Aorta (tissue), 5 donors: Measurements from ENCODE around the gene E2F4. TPM values are rescaled to one million over a fixed set of nuclear protein-coding genes. Genes with fewer than 3 reads are reported as not detected.

Experiments
- ATAC-seq: fragments of 200-7000 bp; cut with Tn5 transposase; one replicate; pipeline ENCODE4 v1.9.1; 2022; ENCODE audit warnings: moderate library complexity; ENCODE audit not compliant: low FRiP score
- DNase-seq, 2 donors: peaks; one replicate each; pipeline ENCODE4 v3.0.0-alpha.2; 2020
- H3K27ac ChIP-seq, 2 donors: one replicate each; pipeline ENCODE4 v1.5.1; 2013; ENCODE audit warnings: low read length in 2 of 2, mild to moderate bottlenecking in 2 of 2, moderate library complexity in 2 of 2, control low read depth in 1 of 2, inconsistent platforms in 1 of 2, low read depth in 1 of 2
- H3K27me3 ChIP-seq, 2 donors: one replicate each; pipeline ENCODE4 v1.6.1; 2013; ENCODE audit warnings: control low read depth in 1 of 2, low read length in 1 of 2, mild to moderate bottlenecking in 1 of 2, moderate library complexity in 1 of 2; ENCODE audit not compliant: insufficient read depth in 2 of 2, control insufficient read depth in 1 of 2
- H3K36me3 ChIP-seq, 2 donors: one replicate each; pipeline ENCODE4 v1.6.1; 2013; ENCODE audit warnings: control low read depth in 1 of 2, low read length in 1 of 2, mild to moderate bottlenecking in 1 of 2; ENCODE audit not compliant: insufficient read depth in 2 of 2, control insufficient read depth in 1 of 2
- H3K4me1 ChIP-seq, 2 donors: one replicate each; pipeline ENCODE4 v1.6.1; 2013; ENCODE audit warnings: low read length in 2 of 2, control low read depth in 1 of 2, mild to moderate bottlenecking in 1 of 2, moderate library complexity in 1 of 2; ENCODE audit not compliant: insufficient read depth in 2 of 2, control insufficient read depth in 1 of 2
- H3K4me3 ChIP-seq, 2 donors: one replicate each; pipeline ENCODE4 v1.5.1; 2013; ENCODE audit warnings: low read length in 2 of 2, control low read depth in 1 of 2, mild to moderate bottlenecking in 1 of 2
- H3K9me3 ChIP-seq: one replicate; pipeline ENCODE4 v1.6.1; 2013; ENCODE audit warnings: mild to moderate bottlenecking, low read length; ENCODE audit not compliant: control insufficient read depth
- WGBS, 2 donors: extraction: QIAGEN DNeasy Blood & Tissue Kit; methylation state at CpG; one replicate each; pipeline ENCODE4 v1.1.7; 2013; 5-methylcytosine and 5-hydroxymethylcytosine counted together
- intact Hi-C, 2 donors: fragments of 100-400 bp; cut with DNase I; formaldehyde crosslinking; loops; one replicate each; pipeline versions ENCODE4 v1.14.2 to v1.15.0; 2022
- polyA plus RNA-seq, 2 donors: library from polyadenylated mRNA; stranded (reverse); fragments of 200-250 nt; gene quantifications; one replicate each; pipeline ENCODE4 v1.2.3, GENCODE V29; 2013
- total RNA-seq, 2 donors: library from RNA; stranded (reverse); fragmentation: NEBNext Ultra II Directional; extraction: Animal tissue kit (Norgen Biotek cat#: 25700); gene quantifications; one replicate each; pipeline ENCODE4 v1.2.1, GENCODE V29; 2021
- donor health status: healthy with polysubstance abuse.
- donor health status: Bipolar disorder and iron deficiency.
- donor health status: DM: no; HTN: no; CAD: no.
- donor health status: DM: no; HTN: no; CAD: no.
- donor health status: DM: yes; HTN: yes; CAD: no.

Gene E2F4
- total and polyA plus RNA-seq, 4 donors: 27.9 to 58.1 (median 52.2) TPM

DNA sequence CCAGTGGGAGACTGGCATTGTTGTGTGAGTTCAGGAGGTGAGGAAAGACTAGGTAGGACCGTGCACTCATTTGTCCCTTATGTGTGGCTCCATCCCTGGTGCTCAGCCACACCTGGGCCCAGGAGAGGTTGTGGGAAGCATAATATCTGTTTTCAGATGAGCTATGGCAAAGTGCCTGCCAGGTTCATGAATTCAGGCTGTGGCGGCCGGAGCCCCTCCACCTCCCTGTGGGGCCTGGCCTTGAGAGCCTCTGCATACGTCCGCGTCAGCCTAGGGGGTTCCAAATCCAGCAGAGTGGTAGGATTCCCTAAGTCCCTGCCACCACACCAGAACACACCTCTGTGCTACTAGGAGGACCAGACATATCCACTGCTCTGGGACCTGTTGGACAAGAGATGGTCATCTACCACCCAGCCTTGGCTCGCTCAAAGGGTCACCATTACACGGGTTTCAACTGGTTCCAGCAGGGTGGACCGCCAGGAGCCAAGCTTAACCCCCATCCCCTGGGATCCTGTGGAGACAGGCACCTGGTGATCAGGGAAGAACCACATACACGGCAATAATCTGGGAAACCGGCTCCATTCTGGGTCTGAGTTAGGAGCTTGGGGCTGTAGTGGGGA, 43.2 kb upstream of the E2F4 start:
- no peaks in the 10 kb centered on the region for H3K4me1 ChIP-seq
- no peaks in the 10 kb centered on the region for H3K27me3 ChIP-seq
- no peak overlapping the region for H3K27ac ChIP-seq
- intact Hi-C loops: no loop called here
- DNase-seq (peak in 1 of 2 donors; percentile 61), ATAC-seq (no peak)
- WGBS, 2 donors: 82 to 83% methylated on average over 11 of the region's 11 CpGs
- no peak overlapping the region for H3K4me3 ChIP-seq
- H3K36me3 ChIP-seq: peaks cover 0 to 3% of the 10 kb centered on the region in 2 donors
- no peaks in the 10 kb centered on the region for H3K9me3 ChIP-seq

DNA sequence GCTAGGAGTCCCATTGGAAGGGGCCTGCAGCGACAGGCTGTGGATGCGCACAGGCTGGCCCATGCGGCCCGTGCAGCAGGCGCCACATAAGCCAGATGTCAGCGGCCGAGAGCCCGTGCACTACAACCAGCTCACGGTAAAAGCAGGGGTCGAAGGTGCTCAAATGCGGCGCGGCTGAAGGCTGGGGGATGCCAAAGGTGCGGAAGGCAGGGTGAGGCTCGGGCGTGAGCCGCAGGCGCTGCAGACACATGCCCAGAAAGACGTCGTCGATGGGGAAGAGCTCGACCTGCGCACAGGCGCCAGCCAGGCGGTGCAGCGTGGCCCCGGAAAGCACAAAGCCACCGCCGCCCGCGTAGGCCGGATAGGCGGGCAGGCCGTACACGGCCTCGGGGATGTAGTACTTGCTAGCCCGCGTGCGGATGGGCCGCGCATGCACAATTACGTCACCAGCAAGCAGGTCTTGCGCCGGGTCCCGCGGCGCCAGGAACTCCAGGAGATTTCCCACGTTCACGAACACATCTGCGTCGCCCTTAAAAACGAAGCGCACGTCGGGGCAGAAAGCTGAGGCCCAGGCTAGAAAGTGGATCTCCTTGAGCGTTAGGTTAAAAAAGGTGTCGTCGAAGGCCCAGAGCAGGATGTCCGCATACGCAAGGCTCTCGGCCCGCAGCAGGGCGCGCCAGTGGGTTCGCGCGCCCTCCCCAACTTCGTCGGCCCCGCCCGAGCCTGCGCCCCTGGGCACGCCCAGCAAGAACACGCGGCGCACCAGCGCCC, 42.5 kb upstream of the E2F4 start:
- intact Hi-C loops: loop anchor here (5.0 to 10.0 kb wide), 3 partner anchors 42 to 255 kb away; partner anchors contain the start of gene PHAF1 (in 1 of the 2)

DNA sequence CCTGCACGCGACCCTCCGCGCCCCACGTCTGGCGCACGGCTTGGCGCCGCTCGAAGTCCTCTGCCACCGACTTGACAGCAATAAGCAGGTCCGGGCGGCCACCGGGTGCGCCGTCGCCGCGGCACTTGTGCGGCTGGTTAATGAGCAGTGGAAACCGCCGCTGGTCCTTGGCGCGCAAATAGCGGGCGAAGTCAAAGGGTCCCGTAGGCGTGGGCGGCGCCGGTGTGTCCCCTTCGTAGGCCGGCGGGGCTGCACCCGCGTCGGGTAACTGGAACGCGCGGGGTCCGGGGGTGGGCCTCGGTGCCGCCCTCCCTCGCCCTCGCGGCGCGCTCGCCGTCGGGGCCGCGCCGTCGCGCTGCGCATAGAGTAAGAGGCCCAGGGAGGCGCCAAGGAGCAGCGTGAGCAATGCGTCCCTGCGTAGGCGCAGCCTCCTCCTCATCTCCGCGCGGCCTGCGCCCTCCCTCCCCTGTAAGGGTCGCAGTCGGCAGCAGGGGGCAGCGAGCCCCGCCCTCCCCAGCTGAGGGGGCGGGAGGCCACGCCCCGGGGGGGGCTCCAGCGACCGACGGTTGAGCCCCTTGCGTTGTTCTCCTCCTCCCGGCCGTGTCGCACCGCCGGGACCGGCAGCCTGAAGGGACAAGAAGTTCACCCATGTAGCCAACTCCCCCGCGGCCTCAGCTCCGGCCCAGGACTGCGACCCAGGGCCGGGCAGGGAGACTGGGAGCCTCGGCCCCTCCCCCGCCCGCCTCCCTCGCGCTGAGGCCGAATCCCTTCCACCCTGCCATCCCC, 41.7 kb upstream of the E2F4 start:
- Histone ChIP-seq H3K4me1 (no peaks in the 10 kb centered on the region), H3K36me3 (peaks cover 0 to 2% of the 10 kb centered on the region in 2 donors), H3K9me3 (no peaks in the 10 kb centered on the region), H3K4me3 (peak overlapping the region; percentile 49 to 59), H3K27me3 (no peaks in the 10 kb centered on the region), H3K27ac (peak overlapping the region in 1 of 2 donors; percentile 41)
- DNase-seq (peak; percentile 64 to 87), ATAC-seq (peak; percentile 74)
- WGBS, 2 donors: 10% methylated on average over 92 to 94 of the region's 94 CpGs
- intact Hi-C loops: loop anchor here (5.0 to 10.0 kb wide), 3 partner anchors 43 to 255 kb away; partner anchors contain the start of gene PHAF1 (in 1 of the 2)

More for the DNA sequence above, 42.5 kb upstream of the E2F4 start:
- no peaks in the 10 kb centered on the region for H3K4me1 ChIP-seq
- 73 to 77% methylated on average over 77 of the region's 77 CpGs for WGBS, 2 donors
- H3K36me3 ChIP-seq: peaks cover 0 to 3% of the 10 kb centered on the region in 2 donors
- H3K4me3 ChIP-seq: no peak overlapping the region
- peak in 1 of 2 donors; percentile 71 for DNase-seq
- no peak for ATAC-seq
- no peak overlapping the region for H3K27ac ChIP-seq
- H3K9me3 ChIP-seq: no peaks in the 10 kb centered on the region
- no peaks in the 10 kb centered on the region for H3K27me3 ChIP-seq

DNA sequence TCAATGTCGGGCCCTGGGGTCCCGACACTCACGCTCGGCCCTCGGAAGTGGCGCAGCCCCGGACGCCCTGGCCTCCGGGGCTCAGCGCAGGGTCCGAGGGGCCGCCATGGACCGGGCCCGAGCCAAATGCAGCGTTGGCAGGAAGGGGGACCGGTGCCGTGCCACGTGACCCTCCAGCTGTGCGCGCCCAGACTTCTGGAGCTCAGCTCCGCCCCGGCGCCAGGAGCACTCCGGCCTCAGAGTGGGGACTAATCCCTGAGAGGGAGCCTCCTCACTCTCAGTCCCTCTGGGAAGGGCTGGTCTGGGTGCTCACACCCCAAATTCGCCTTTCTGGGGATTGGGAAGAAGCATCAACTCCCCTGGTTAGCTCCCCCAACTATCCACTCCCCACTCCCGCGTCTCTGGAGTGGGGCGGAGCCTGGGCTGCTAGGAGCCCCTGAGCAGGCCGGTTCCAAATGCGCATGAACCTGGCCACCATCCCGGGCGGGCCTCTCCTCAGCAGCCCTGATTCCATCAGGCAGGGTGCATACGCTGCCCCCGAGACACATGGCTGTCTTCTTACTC, 41.0 kb upstream of the E2F4 start, which contains the start of gene B3GNT9:
Gene B3GNT9, minus strand, starts transcription at position 166 of the 564 bp plus-strand sequence. CDS start 513 bp downstream, outside the sequence.
- no peaks in the 10 kb centered on the region for H3K27me3 ChIP-seq
- no peaks in the 10 kb centered on the region for H3K36me3 ChIP-seq
- WGBS, 2 donors: 0% methylated on average over 34 of the region's 34 CpGs
- DNase-seq (peak; percentile 89 to 93), ATAC-seq (peak; percentile 88)
- H3K9me3 ChIP-seq: no peaks in the 10 kb centered on the region
- H3K27ac ChIP-seq: peak within 1 kb of the TSS in 1 of 2 donors; percentile 41
- H3K4me3 ChIP-seq: peak within 1 kb of the TSS; percentile 49 to 59
- intact Hi-C loops: loop anchor here (5.0 to 10.0 kb wide), 3 partner anchors 44 to 256 kb away; partner anchors contain the start of gene PHAF1 (in 1 of the 2)
- no peaks in the 10 kb centered on the region for H3K4me1 ChIP-seq

DNA sequence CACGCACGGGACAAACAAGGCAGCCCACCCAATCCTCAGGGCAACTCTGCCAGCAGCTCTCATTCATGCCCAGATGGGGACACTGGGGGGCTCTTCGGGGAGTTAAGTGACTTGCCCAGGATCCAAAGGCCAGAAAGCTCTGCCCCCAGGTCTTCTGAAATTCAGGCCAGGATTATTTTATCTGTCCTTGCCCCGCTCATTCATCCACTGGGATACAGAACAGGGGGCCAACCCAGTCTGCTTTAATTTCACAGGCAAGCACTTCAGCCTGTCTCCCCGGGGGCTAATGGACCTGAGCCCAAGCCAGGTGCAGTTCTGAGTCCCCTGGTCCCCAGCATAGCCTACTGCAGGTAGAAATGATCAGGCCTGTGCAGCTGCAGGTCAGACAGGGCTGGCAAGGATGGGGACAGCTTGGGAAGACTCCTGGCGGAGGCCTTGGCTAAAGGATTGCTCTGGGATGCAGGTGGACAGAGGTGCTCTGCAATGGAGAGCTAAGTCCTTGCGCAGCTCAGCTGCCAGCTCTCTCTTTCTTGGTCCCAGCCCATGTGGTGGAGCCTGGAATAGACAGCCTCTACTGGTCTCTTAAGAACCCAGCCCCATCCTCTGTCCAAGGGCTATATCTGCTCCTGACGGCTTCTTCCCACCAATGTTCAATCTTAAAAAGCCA, 40.4 kb upstream of the E2F4 start:
- H3K27me3 ChIP-seq: no peaks in the 10 kb centered on the region
- no peaks in the 10 kb centered on the region for H3K36me3 ChIP-seq
- 53% methylated on average over 8 of the region's 8 CpGs for WGBS, 2 donors
- H3K27ac ChIP-seq: no peak overlapping the region
- H3K4me1 ChIP-seq: no peaks in the 10 kb centered on the region
- ATAC-seq (no peak), DNase-seq (peak in 1 of 2 donors; percentile 70)
- no peaks in the 10 kb centered on the region for H3K9me3 ChIP-seq
- H3K4me3 ChIP-seq: no peak overlapping the region
- intact Hi-C loops: loop anchor here (5.0 to 10.0 kb wide), 3 partner anchors 44 to 257 kb away; partner anchors contain the start of gene PHAF1 (in 1 of the 2)

DNA sequence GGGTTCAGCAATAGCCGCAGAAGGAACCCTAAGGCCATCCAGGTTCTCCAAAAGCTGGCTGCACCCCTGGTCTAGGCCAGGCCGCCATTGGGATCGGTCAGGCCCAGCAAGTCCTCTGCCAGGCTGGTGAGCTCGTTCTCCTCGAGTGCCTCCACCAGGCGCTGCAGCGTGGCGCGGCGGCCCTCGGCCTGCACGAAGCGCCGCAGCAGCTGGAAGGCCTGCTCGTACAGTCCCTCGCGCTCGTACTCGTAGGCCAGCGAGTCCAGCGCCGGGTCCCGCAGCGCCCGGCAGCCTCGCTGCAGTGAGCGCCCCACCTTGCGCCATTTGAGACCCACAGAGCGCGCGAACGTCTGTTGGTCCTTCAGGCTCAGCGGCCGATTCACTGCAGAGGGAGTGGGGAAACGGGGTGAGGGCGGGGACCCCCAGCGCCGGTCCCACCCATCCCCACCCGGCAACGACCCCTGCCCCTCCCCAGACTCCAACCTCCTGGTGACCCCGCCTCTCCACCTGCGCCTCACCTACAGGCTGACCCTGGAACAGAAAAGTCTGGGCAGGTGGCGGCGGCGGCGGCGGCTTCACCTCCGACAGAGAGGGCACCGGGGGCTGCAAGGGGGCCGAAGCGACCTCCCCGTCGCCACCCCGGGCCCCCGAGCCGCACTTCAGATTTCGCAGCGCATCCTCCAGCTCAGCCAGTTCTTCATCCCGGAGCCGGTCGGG, 37.2 kb upstream of the E2F4 start:
- ATAC-seq: no peak
- intact Hi-C loops: loop anchor here (1.0 to 10.0 kb wide), 6 partner anchors 47 to 260 kb away; partner anchors contain the start of gene PHAF1 (in 1 of the 2)
- no peaks in the 10 kb centered on the region for H3K4me1 ChIP-seq
- no peak overlapping the region for H3K4me3 ChIP-seq
- no peak overlapping the region for H3K27ac ChIP-seq
- 37 to 38% methylated on average over 52 to 61 of the region's 61 CpGs for WGBS, 2 donors
- H3K36me3 ChIP-seq: no peaks in the 10 kb centered on the region
- H3K9me3 ChIP-seq: no peaks in the 10 kb centered on the region
- DNase-seq: peak in 1 of 2 donors; percentile 43
- H3K27me3 ChIP-seq: no peaks in the 10 kb centered on the region

DNA sequence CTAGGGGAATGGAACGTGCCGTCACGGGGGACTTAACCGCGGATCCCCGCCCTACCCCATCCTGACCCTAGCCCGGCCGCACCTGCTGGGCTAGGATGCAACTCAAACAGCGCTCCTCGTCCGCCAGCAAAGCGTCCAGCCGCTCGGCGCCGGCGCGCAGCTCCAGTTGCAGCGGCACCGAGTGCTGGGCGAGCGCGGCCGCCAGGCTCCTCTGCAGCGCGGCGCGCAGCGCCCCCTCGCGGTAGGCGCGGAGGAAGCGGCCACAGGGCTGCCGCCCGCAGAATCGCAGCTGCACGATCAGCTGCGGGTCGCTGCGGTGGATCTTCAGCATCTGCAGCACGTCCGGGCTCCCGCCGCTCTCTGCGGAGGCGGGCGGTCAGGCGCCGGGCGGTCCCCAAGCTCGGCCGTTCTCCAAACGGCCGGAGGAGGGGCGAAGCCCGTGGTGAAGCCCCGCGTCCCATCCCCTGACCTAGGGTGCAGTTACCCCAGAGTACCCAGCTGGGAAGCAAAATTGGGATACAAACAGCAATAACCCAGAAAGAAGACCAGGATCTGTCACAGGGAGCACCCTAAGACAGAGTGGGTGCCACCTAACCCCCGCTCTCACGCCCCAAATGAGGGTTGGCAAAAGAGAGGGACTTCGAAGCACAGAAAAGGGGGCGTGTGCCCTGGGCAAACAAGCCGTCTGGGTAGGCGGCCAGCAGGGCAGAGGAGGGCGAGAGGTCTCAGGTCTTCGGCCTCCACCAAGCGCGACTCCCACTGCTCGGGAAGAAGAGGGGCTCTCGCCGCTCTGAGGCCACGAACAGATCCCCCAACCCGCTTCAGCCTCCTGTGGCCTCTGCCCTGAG, 36.4 kb upstream of the E2F4 start:
- peak; percentile 86 for ATAC-seq
- H3K27me3 ChIP-seq: no peaks in the 10 kb centered on the region
- peak; percentile 77 to 92 for DNase-seq
- WGBS, 2 donors: 10 to 12% methylated on average over 68 to 74 of the region's 74 CpGs
- intact Hi-C loops: loop anchor here (1.0 to 10.0 kb wide), 4 partner anchors 138 to 261 kb away; no protein-coding TSS in a partner anchor
- H3K27ac ChIP-seq: no peak overlapping the region
- no peak overlapping the region for H3K4me3 ChIP-seq
- no peaks in the 10 kb centered on the region for H3K9me3 ChIP-seq
- H3K4me1 ChIP-seq: no peaks in the 10 kb centered on the region
- H3K36me3 ChIP-seq: no peaks in the 10 kb centered on the region
